ENCODE results near the gene EME2. TPM values are rescaled to one million over a fixed set of nuclear protein-coding genes. Genes with fewer than 3 reads are reported as not detected.
"Not testable (repeated sequence)": the region's sequence is repeated elsewhere in the genome, so short reads cannot be mapped to it uniquely, and the experiment has no call there.

EME2 gene
- 6.3 TPM for polyA plus RNA-seq (2012; ENCODE audit: missing spikeins)

- TF ChIP-seq POLR2AphosphoS5 (IDR thresholded peaks at IDR 0.05; ENCODE audit: low read depth, low read length) (no peak), TAF1 (IDR thresholded peaks at IDR 0.05; ENCODE audit: borderline replicate concordance, low read depth, low read length) (no peak), POLR2A (IDR thresholded peaks at IDR 0.05; ENCODE audit: low read depth, low read length) (no peak)
- DNase-seq (ENCODE audit: insufficient read length) (no peak), FAIRE-seq (no peak)
These were observed at the start of gene EME2 for GRCh38 chr16:1772362-1772907. TSS of gene EME2 (plus strand) at chr16:1772810. CDS start at chr16:1773228, 418 bp downstream.

GRCh38 chr16:1723450-1724147, 49.0 kb upstream of the EME2 start:
- TF ChIP-seq POLR2A (IDR thresholded peaks at IDR 0.05; ENCODE audit: low read depth, low read length) (no peak), POLR2AphosphoS5 (IDR thresholded peaks at IDR 0.05; ENCODE audit: low read depth, low read length) (no peak), TAF1 (IDR thresholded peaks at IDR 0.05; ENCODE audit: borderline replicate concordance, low read depth, low read length) (no peak)
- FAIRE-seq (no peak), DNase-seq (ENCODE audit: insufficient read length) (no peak)

DNA sequence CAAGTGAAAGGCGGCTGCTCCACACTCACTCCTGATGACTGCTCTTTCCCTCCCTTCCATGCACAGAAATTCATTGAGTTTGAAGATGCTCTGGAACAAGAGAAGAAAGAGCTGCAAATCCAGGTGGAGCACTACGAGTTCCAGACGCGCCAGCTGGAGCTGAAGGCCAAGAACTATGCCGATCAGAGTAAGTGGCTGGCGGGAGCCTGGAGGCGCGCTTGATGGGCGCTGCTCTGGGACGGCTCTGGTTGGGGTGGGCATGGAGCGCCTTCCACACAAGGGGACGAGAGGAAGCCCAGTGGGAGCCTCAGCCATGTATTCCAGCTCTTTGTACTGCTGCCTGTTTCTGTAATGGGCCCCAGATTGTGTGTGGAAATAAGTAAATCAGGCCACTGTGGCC, 48.1 kb upstream of the EME2 start:
- FAIRE-seq (no peak), DNase-seq (ENCODE audit: insufficient read length) (no peak)
- no peak for TF ChIP-seq TAF1 (IDR thresholded peaks at IDR 0.05; ENCODE audit: borderline replicate concordance, low read depth, low read length)
- TF ChIP-seq POLR2AphosphoS5 (IDR thresholded peaks at IDR 0.05; ENCODE audit: low read depth, low read length) = no peak
- TF ChIP-seq POLR2A (IDR thresholded peaks at IDR 0.05; ENCODE audit: low read depth, low read length) = no peak

DNA sequence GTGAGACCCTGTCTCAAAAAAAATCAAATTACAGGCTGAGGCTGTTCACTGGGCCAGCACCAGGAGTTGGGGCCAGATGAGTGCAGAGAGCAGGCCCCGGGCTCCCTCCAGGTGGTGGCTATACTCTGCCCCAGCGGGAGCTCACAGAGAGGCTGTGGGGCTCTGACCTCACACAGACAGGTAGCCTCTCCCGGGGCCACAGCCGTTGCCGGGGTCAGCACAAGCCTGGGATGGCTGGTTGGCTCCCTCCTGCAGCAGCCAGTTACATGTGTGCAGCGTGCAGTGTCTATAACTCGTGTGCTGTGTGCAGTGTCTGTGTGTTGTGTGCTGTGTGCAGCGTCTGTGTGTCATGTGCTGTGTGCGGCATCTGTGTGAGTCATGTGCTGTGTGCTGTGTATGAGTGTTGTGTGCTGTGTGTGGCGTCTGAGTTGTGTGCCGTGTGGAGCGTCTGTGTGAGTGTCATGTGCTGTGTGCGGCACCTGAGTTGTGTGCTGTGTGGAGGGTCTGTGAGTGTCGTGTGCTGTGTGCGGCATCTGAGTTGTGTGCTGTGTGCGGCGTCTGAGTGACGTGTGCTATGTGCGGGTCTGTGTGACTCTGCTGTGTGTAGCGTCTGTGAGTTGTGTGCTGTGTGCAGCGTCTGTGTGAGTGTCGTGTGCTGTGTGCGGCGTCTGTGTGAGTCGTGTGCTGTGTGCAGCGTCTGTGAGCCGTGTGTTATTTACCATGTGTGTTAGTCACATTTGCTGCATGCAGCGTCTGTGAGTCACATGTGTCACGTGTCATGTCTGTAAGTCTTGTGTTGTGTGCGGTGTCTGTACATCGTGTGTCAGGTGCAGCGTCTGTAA, 45.7 kb upstream of the EME2 start:
- DNase-seq (ENCODE audit: insufficient read length) = no peak
- TF ChIP-seq TAF1 (IDR thresholded peaks at IDR 0.05; ENCODE audit: borderline replicate concordance, low read depth, low read length) (no peak), POLR2AphosphoS5 (IDR thresholded peaks at IDR 0.05; ENCODE audit: low read depth, low read length) (no peak), POLR2A (IDR thresholded peaks at IDR 0.05; ENCODE audit: low read depth, low read length) (no peak)
- no peak for FAIRE-seq

DNA sequence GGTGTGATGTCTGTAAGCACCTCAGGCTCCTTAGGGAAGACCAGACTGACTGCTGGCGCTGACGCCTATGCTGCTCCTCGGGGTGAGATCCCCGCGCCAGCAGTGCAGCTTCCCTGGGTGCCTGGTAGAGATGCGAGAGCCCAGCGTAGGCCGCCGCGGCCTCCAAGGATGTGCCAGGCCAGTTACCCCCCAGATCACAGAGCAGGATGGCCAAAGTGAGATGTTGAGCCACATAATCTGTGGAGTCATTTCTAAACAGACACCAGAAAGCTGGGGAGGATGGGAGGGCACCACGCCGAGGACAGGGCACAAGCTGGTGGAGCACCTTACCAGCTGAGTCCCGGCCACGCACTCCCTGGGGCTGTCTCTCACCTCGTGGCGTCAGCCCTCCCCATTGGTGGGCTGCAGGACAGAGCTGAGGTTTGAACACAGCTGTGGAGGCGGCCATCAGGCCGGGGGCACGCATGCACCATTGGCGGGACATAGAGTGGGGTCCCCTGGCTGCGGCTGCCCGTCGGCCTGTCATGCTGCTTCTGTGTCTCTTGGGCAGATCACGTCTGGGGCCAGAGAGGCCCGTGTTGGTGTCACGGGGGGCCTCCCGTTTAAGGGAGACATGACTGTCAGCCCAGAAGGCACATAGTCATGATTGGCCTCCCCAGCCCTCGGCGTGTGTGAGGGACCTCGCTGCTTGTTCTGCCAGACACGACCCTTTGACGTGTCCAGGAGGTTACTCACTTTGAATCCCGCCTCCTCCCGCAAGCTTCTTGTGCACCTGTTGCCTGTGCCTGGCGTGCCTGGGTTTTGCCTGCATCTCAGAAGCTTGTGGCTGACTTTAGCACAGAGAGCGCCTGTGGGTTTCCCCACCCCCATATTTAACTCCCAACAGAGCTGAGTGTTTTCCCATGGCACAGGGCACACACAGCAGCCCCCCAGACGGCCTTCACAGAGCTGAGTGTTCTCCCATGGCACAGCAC, 44.7 kb upstream of the EME2 start:
- no peak for FAIRE-seq
- DNase-seq (ENCODE audit: insufficient read length) = no peak
- TF ChIP-seq TAF1 (IDR thresholded peaks at IDR 0.05; ENCODE audit: borderline replicate concordance, low read depth, low read length) (no peak), POLR2A (IDR thresholded peaks at IDR 0.05; ENCODE audit: low read depth, low read length) (no peak), POLR2AphosphoS5 (IDR thresholded peaks at IDR 0.05; ENCODE audit: low read depth, low read length) (no peak)

- FAIRE-seq = no peak
- no peak for DNase-seq (ENCODE audit: insufficient read length)
- no peak for TF ChIP-seq POLR2A (IDR thresholded peaks at IDR 0.05; ENCODE audit: low read depth, low read length)
- no peak for TF ChIP-seq TAF1 (IDR thresholded peaks at IDR 0.05; ENCODE audit: borderline replicate concordance, low read depth, low read length)
- TF ChIP-seq POLR2AphosphoS5 (IDR thresholded peaks at IDR 0.05; ENCODE audit: low read depth, low read length) = no peak
These were observed 43.6 kb upstream of the EME2 start for GRCh38 chr16:1729026-1729425.

- DNase-seq (ENCODE audit: insufficient read length) (no peak), FAIRE-seq (no peak)
- no peak for TF ChIP-seq TAF1 (IDR thresholded peaks at IDR 0.05; ENCODE audit: borderline replicate concordance, low read depth, low read length)
- TF ChIP-seq POLR2AphosphoS5 (IDR thresholded peaks at IDR 0.05; ENCODE audit: low read depth, low read length) = no peak
- TF ChIP-seq POLR2A (IDR thresholded peaks at IDR 0.05; ENCODE audit: low read depth, low read length) = no peak
These were observed 43.2 kb upstream of the EME2 start for GRCh38 chr16:1729445-1729844.

DNA sequence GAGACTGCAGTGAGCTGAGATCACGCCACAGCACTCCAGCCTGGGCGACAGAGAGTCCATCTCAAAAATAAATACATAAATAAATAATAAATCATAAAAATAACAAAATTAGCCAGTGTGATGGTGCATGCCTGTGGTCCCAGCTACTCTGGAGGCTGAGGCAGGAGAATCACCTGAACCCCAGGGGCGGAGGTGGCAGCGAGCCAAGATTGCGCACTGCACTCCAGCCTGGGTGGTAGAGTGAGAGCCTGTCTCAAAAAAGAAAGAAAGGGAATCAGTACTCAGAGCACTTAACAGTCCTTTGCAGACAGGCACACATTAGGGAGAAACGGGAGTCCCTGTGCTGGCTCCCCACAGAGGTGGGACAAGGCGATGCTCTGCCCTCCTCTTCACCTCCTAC, 41.5 kb upstream of the EME2 start:
- DNase-seq (ENCODE audit: insufficient read length) (no peak), FAIRE-seq (no peak)
- TF ChIP-seq POLR2A (IDR thresholded peaks at IDR 0.05; ENCODE audit: low read depth, low read length) (no peak), POLR2AphosphoS5 (IDR thresholded peaks at IDR 0.05; ENCODE audit: low read depth, low read length) (no peak), TAF1 (IDR thresholded peaks at IDR 0.05; ENCODE audit: borderline replicate concordance, low read depth, low read length) (no peak)

DNA sequence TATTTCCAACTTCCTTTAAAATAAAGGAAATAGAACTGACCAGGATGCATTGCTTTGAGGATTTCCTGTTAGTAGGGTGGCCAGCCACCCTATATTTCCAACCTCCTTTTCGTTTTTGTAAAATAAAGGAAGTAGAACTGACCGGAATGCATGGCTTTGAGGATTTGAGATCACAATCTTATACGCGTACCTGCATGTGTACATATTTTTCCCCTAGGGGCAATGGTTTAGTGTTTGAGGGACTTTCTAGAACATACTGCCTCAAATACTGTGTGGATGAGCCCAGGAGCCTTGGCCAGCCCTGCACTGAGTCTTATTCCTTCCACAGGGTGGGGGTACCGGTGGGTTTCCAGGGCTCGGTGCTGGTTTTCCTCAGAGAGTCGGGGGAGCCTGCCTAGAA, 41.0 kb upstream of the EME2 start:
- no peak for TF ChIP-seq TAF1 (IDR thresholded peaks at IDR 0.05; ENCODE audit: borderline replicate concordance, low read depth, low read length)
- TF ChIP-seq POLR2A (IDR thresholded peaks at IDR 0.05; ENCODE audit: low read depth, low read length) = no peak
- no peak for TF ChIP-seq POLR2AphosphoS5 (IDR thresholded peaks at IDR 0.05; ENCODE audit: low read depth, low read length)

DNA sequence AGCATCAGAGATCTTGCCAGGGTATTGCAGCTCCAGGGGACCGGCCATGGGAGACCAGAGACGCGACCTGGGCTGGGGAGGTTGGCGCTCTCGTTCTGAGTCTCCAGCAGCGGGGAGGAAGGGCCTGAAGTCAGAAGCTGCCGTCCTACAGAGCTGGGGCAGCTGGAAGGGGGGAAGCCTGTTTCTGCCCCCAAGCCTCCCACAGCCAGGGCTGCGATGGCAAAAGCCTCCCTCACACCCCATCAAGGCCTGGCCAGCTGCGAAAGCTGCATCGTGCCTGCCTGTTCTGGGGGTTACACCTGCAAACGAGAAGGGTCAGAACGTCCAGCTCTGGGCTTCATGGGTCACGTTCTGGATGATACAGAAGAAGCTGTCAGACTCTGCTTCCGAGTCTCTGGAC, 40.5 kb upstream of the EME2 start:
- TF ChIP-seq TAF1 (IDR thresholded peaks at IDR 0.05; ENCODE audit: borderline replicate concordance, low read depth, low read length) (no peak), POLR2AphosphoS5 (IDR thresholded peaks at IDR 0.05; ENCODE audit: low read depth, low read length) (no peak), POLR2A (IDR thresholded peaks at IDR 0.05; ENCODE audit: low read depth, low read length) (no peak)
- FAIRE-seq (no peak), DNase-seq (ENCODE audit: insufficient read length) (no peak)

More for the DNA sequence above, 41.0 kb upstream of the EME2 start:
- DNase-seq (ENCODE audit: insufficient read length) = no peak
- FAIRE-seq = no peak

DNA sequence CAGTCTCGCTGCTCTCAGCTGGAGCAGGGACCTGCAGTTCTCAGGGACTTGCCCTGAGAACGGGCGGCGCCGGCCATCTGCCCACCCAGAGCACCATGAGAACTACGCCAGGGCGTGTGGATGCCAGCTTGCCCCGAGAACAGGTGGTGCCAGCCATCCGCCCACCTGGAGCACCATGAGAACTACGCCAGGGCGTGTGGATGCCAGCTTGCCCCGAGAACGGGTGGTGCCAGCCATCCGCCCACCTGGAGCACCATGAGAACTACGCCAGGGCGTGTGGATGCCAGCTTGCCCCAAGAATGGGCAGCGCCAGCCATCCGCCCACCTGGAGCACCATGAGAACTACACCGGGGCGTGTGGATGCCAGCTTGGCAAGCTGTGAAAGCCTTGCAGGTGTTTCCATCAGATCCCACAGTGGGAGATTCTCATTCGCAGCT, 40.0 kb upstream of the EME2 start:
- not testable (repeated sequence) for DNase-seq (ENCODE audit: insufficient read length); FAIRE-seq
